K562 (cell line): ENCODE data around the gene NAA38. TPM values are rescaled to one million over a fixed set of nuclear protein-coding genes. Genes with fewer than 3 reads are reported as not detected.
A peak's percentile ranks its signal among the peaks of the same experiment; 100 is the strongest.
"Not testable (repeated sequence)": the region's sequence is repeated elsewhere in the genome, so short reads cannot be mapped to it uniquely, and the experiment has no call there.

Experiments used
- ATAC-seq: fragments of 200-7000 bp; cut with Tn5 transposase; 3 replicates; pipeline ENCODE4 v1.9.1; 2020; ENCODE audit warnings: moderate library complexity
- BruUV-seq: library from RNA; stranded (reverse); fragments of 400-500 nt; replicated peaks from 2 replicates; lab custom pipeline; 2021; lab: Mats Ljungman, UMichigan
- CTCF ChIA-PET: fragments of 300-600 bp; formaldehyde crosslinking; extraction: SDS; loops from one replicate; lab custom pipeline; 2021; ENCODE audit warnings: low intra/inter-chr PET ratio; lab: Yijun Ruan, JAX
- POLR2A ChIA-PET: fragments of 300-600, 350-650 bp; sonication (Branson Sonifier 250); formaldehyde crosslinking; extraction: SDS; loops from one replicate; lab custom pipeline; 2021; ENCODE audit warnings: antibody characterized with exemption, inconsistent platforms; lab: Yijun Ruan, JAX
- DNase-seq, 4 experiments: peaks; one replicate each; pipeline versions ENCODE4 v3.0.0 to v3.0.0-alpha.2; 2011 to 2018; ENCODE audit warnings: low spot score in 3 of 4, mixed read lengths in 3 of 4; ENCODE audit errors: extremely low read depth in 1 of 4
- FAIRE-seq: peaks from 2 replicates; lab custom pipeline; 2011; peaks lifted over from hg19 to GRCh38; lab: Jason Lieb, UNC
- H2AFZ ChIP-seq: 2 replicates; pipeline ENCODE4 v1.6.0; 2011; ENCODE audit warnings: low read depth, low read length, control low read depth, inconsistent platforms
- H3K27ac ChIP-seq: fragments of 200-600 bp; 3 replicates; pipeline ENCODE4 v1.8.0; 2011; ENCODE audit warnings: low read depth, mild to moderate bottlenecking, control low read depth, inconsistent platforms, low read length, moderate library complexity, mixed read lengths; ENCODE audit errors: extremely low read depth
- H3K27me3 ChIP-seq, 2 experiments: fragments of 300-600 bp in 1 of 2; 2 replicates in 1 of 2; 3 replicates in 1 of 2; pipeline versions ENCODE4 v1.6.0 to v1.8.0; 2011; ENCODE audit warnings: inconsistent platforms in 2 of 2, low read length in 2 of 2, mild to moderate bottlenecking in 1 of 2, mixed read lengths in 1 of 2, moderate library complexity in 1 of 2; ENCODE audit not compliant: control insufficient read depth in 2 of 2, insufficient read depth in 2 of 2
- H3K36me3 ChIP-seq: fragments of 300-600 bp; 3 replicates; pipeline ENCODE4 v1.8.0; 2011; ENCODE audit warnings: mild to moderate bottlenecking, low read length, inconsistent platforms; ENCODE audit not compliant: control insufficient read depth, insufficient read depth
- H3K4me1 ChIP-seq, 2 experiments: fragments of 200-600 bp in 1 of 2; replicated peaks in 1 of 2; 2 replicates in 1 of 2; 3 replicates in 1 of 2; pipeline versions ENCODE4 v1.5.1 to v1.8.0; 2011; ENCODE audit warnings: inconsistent platforms in 2 of 2, low read length in 2 of 2, mild to moderate bottlenecking in 1 of 2, mixed read lengths in 1 of 2, moderate library complexity in 1 of 2; ENCODE audit not compliant: control insufficient read depth in 2 of 2, insufficient read depth in 2 of 2
- H3K4me2 ChIP-seq: 2 replicates; pipeline ENCODE4 v1.6.1; 2011; ENCODE audit warnings: low read length, control low read depth, inconsistent platforms, mixed read lengths; ENCODE audit not compliant: insufficient read depth
- H3K4me3 ChIP-seq: fragments of 200-600 bp; sonication (generic), shearing (Covaris generic); 2 replicates; pipeline ENCODE4 v1.5.1; 2016; ENCODE audit warnings: control low read depth, inconsistent platforms
- H3K79me2 ChIP-seq: fragments of 200-600 bp; 3 replicates; pipeline ENCODE4 v1.8.0; 2011; ENCODE audit warnings: low read length, inconsistent platforms; ENCODE audit not compliant: control insufficient read depth, insufficient read depth
- H3K9ac ChIP-seq, 2 experiments: 2 replicates each; pipeline versions ENCODE4 v1.6.0 to v1.6.1; 2011; ENCODE audit warnings: low read depth in 2 of 2, low read length in 2 of 2, control low read depth in 1 of 2, inconsistent platforms in 1 of 2, mild to moderate bottlenecking in 1 of 2, mixed read lengths in 1 of 2; ENCODE audit not compliant: insufficient read depth in 1 of 2
- H3K9me1 ChIP-seq: one replicate; pipeline ENCODE4 v1.6.0; 2011; ENCODE audit warnings: inconsistent platforms, mild to moderate bottlenecking, low read length, moderate library complexity; ENCODE audit not compliant: control insufficient read depth, insufficient read depth
- H3K9me3 ChIP-seq: replicated peaks from 2 replicates; pipeline ENCODE4 v1.5.1; 2011; ENCODE audit warnings: low read depth, low read length, inconsistent platforms; ENCODE audit not compliant: control insufficient read depth, insufficient read depth
- H4K20me1 ChIP-seq: replicated peaks from 2 replicates; pipeline ENCODE4 v1.6.1; 2011; ENCODE audit warnings: low read length, inconsistent platforms, mixed read lengths; ENCODE audit not compliant: control insufficient read depth, insufficient read depth
- ETV5 ChIP-seq: sonication (generic); formaldehyde crosslinking; IDR thresholded peaks from 2 replicates; pipeline ENCODE4 v1.4.0; 2020; ENCODE audit warnings: low read depth, mild to moderate bottlenecking, missing genetic modification reagents
- ZNF121 ChIP-seq: sonication (generic); formaldehyde crosslinking; conservative IDR thresholded peaks from 2 replicates; pipeline ENCODE4 v1.8.0; 2022; ENCODE audit warnings: missing genetic modification reagents
- ZNF449 ChIP-seq: fragments of 250-450 bp; sonication (Bioruptor Pico); IDR thresholded peaks from 2 replicates; pipeline ENCODE4 v1.8.0; 2022; ENCODE audit warnings: moderate library complexity, mild to moderate bottlenecking, inconsistent platforms
- WGBS: fragments of 100-300 bp; shearing (Covaris generic); methylation state at CpG from one replicate; pipeline ENCODE4 v1.1.6; 2016; ENCODE audit warnings: low coverage, mixed read lengths; ENCODE audit not compliant: insufficient coverage; ENCODE audit errors: missing lambda C conversion rate; 5-methylcytosine and 5-hydroxymethylcytosine counted together
- in situ Hi-C: fragments of 300-500 bp; cut with MboI; formaldehyde crosslinking; loops from 4 replicates; pipeline ENCODE4 v1.15.0; 2018; ENCODE audit warnings: inconsistent platforms, mixed read lengths
- intact Hi-C: fragments of 100-400 bp; cut with micrococcal nuclease; formaldehyde crosslinking; loops from 2 replicates; pipeline ENCODE4 v1.14.2; 2022
- polyA plus RNA-seq, 8 experiments: library from polyadenylated mRNA; depleted of rRNA in 4 of 8; stranded (reverse) in 5 of 8; unstranded in 3 of 8; fragments of >200 nt; fragmentation: Nextera tagmentation in 2 of 8; fragmentation: Illumina TruSeq in 1 of 8; extraction: Ambion mirVana in 2 of 8; extraction: Trizol in 1 of 8; gene quantifications; 2 replicates each; pipeline versions ENCODE4 v1.2.1 to v1.2.3, GENCODE V29; 2011 to 2014; ENCODE audit warnings: inconsistent platforms in 1 of 8, missing spikeins in 1 of 8
- total RNA-seq, 7 experiments: library from RNA; depleted of rRNA in 6 of 7; stranded (reverse); fragments of >200 nt in 6 of 7; fragmentation: Illumina TruSeq in 2 of 7; extraction: Trizol in 2 of 7; gene quantifications; 2 replicates each; pipeline versions ENCODE4 v1.2.1 to v1.2.3, GENCODE V29; 2011 to 2021; ENCODE audit warnings: low replicate concordance in 1 of 7

The NAA38 gene
- total and polyA plus RNA-seq, 9 of the 15 experiments (the other 6 are each of a cell fraction or from before 2014, with no cell fraction given) = 16.4 to 99.8 (median 57.3) TPM

DNA sequence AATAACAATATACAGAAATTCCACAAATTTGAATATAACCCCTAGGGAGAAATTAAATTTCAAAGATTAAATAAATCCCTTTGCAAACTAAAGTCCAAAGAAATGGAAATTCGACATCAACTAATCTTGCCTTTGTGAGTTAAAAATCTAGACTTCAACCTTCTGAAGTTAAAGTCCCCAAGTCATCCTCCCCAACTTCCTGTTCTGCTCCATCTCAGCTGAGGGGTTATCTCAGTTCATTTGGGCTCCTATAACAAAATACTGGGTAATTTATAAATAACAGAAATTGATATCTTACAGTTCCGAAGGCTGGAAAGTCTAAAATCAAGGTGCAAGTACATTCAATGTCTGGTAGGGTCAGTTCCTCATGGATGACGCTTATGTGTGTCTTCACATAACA is 46.1 kb downstream of the NAA38 start (continued):
- TF ChIP-seq ZNF449 (CRISPR knock-in tag) (no peak), ETV5 (CRISPR knock-in tag) (no peak)

GRCh38 chr17:7809791-7810343 is 47.5 kb downstream of the NAA38 start:
- H3K9me1 ChIP-seq, BruUV-seq, H3K4me1 ChIP-seq, H3K4me2 ChIP-seq, CTCF ChIA-PET, FAIRE-seq, H3K9ac ChIP-seq, in situ Hi-C loops, H3K36me3 ChIP-seq, H3K9me3 ChIP-seq, H3K27ac ChIP-seq, H4K20me1 ChIP-seq, H3K4me3 ChIP-seq, H3K79me2 ChIP-seq, ATAC-seq, intact Hi-C loops, DNase-seq, H2AFZ ChIP-seq: not testable (repeated sequence)
- peaks cover 5 to 28% of the 10 kb centered on the region in 2 experiments; a peak in 4 of 5 replicates for H3K27me3 ChIP-seq
- POLR2A ChIA-PET = interaction anchor here (0.6 kb wide), 1 partner anchor 177 kb away, joined by 3 read pairs; no protein-coding TSS in a partner anchor
- peak; percentile 62 for TF ChIP-seq ZNF121 (CRISPR knock-in tag)
- 0% methylated on average over 2 of the region's 9 CpGs for WGBS
